ENCODE results near the gene TSEN34.
"Not testable (repeated sequence)": the region's sequence is repeated elsewhere in the genome, so short reads cannot be mapped to it uniquely, and the experiment has no call there.

TSEN34 gene

DNA sequence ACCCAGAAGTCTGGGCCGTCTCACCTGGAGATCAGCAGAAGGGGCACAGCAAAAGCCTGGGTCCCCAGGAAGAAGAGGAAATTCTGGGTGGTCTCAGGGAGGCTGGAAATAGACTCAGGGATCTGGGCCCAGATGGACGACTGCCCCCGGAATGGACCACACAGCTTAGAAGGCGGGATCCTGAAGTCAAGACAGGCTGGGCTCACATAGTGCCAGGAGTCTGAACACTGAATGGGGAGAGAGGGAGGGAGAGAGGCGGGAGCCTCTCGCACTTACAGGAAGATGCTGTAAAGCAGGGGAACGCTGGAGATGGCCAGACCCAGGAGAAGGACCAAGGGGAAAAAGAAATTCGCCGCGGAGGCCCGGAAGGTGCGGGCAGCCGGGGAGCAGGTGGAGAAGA is 30.3 kb upstream of the TSEN34 start:
- no peak for DNase-seq (ENCODE audit: low read depth in 2 of 2)

GRCh38 chr19:54162241-54162805 is 28.8 kb upstream of the TSEN34 start:
- DNase-seq (ENCODE audit: low read depth in 2 of 2), result peak; percentile 47 to 61

DNA sequence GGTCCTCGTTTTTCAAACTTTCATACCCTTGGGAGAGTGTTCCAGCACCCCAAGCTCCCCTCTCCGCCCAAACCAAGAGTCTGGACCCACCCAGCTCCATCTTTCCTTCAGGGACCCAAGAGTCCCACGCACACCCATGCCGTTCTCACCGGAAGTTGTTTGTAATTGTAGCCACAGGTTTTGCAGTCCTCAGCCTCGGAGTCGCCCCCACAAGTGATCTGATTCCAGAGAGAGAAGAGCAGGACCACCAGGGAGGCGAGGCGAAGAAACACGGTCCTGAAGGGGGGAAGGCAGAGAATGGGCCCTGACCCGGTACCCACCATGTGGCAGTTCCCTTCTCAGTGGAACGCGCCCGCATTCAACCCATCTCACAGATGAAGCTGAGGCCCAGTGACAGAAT is 28.2 kb upstream of the TSEN34 start:
- no peak for DNase-seq (ENCODE audit: low read depth in 2 of 2)

DNA sequence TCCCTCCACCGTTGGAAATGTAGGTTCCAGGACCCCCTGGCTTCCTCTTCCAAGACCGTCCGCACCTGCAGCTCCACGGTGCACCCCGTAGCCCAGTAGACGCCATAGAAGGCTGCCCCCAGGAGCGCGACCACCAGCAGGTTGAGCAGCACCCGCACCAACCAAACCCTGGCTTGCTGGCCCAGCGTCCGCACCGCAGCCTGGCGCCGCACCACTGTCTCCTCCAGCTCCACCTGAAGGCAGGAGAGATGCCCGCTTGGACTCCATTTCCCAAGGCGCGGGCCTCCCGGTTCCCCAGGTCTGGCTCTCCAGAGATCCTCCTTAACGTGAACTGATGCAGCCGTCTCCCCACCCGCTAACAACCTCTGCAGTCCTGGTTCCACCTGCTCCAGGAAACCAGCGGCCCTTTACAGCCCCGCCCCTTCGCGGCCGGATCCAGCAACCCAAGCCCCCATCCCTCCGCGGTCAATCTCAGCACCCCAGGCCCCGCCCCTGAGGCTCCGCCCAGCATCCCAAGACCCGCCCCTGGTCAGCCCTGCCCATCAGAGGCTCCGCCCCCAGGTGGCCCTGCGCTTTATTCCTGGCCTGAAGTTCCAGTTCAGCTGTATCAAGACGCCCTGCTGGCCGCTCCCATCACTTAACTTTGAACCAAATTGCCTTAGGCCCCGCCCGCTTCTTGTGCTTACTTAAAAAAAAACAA is 26.6 kb upstream of the TSEN34 start:
- DNase-seq (ENCODE audit: low read depth in 2 of 2), result peak in 1 of 2 donors; percentile 28

DNA sequence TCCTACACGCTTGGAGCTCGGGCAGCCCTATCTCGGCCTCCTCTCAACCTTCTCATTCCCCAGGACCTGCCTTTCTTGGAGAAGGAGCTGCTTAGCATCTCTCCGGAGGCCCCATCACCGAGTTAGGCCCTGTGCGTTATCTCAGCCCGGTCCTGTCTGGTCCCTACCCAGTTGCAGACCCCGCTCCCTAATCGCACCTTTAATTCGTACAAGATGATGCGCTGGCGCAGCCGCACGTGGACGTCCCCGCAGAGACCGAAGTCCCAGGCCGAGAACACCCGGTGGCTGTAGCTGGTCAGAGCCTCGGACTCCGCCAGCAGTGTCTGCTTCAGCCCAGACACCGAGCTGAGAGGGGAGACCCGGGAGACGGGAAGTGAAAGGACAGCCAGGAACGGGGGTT is 25.9 kb upstream of the TSEN34 start:
- DNase-seq (ENCODE audit: low read depth in 2 of 2), result no peak

- DNase-seq (ENCODE audit: low read depth in 2 of 2), result peak; percentile 76 to 85
Measured at GRCh38 chr19:54168174-54168917, 22.8 kb upstream of the TSEN34 start.

DNA sequence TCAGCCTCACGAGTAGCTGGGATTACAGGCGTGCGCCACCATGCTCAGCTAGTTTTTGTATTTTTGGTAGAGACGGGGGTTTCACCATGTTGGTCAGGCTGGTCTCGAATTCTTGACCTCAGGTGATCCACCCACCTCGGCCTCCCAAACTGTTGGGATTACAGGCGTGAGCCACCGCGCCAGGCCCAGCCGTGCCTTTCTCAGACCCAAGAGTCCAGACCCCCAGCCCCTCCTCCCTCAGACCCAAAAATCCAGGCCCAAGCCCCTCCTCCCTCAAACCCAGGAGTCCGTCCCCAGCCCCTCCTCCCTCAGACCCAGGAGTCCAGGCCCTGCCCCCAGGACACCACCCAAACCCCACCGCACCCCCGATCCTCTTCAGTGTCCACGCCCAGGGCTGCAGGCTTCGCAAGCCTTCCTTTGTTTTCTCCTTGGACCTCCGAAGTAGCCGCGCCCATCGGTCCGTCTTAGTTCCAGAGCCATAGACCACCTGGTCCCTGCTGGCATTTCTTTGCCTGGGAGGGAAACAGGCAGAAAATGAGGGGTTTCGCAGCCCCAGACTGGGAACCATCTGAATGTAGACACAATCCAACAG is 21.9 kb upstream of the TSEN34 start:
- no peak for DNase-seq (ENCODE audit: low read depth in 2 of 2)

- DNase-seq (ENCODE audit: low read depth in 2 of 2), result not testable (repeated sequence)
Measured at GRCh38 chr19:54171736-54172431, 19.2 kb upstream of the TSEN34 start.

DNA sequence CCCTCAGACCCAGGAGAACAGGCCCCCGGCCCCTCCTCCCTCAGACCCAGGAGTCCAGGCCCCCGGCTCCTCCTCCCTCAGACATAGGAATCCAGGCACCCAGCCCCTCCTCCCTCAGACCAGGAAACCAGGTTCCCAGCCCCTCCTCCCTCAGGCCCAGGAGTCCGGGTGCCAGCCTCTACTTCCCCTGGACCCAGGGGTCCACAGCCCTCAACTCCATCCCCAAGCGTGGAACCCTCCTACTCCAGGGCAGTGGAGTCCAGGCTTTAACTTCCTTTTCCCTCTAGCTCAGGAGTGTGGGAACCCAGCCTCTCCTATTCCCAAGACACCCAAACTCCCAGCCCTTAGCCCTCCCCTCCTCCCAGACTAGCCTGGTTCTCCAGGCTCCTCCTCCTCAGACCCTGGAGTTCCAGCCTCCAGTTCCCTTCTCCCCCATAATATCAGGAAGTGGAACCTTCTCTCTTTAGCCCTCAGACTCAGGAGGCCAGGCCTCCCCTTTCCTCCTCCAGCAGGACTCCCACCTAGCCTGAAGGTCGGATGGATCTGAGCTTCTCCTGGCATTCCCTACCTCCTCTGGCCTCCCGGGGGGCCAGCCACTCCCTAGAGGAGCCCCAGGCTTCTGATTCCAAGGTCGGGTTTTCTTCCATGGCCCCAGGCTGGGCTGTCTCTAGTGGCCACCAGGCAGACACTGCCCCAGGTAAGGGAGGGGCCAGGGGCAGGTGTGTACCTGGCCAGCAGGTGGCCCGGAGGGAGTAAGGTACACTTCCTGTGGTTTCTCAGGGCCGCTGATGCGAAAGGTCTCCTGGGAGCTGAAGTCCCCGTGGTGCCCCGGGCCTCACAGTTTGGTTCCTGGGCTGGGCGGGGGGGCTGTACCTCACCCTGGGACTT is 18.4 kb upstream of the TSEN34 start, which contains the start of gene TMC4:
Gene TMC4 (minus strand): TSS at position 690 of the 888 bp plus-strand sequence. CDS start 43 bp downstream, at position 647.
- DNase-seq (ENCODE audit: low read depth in 2 of 2), result no peak

DNA sequence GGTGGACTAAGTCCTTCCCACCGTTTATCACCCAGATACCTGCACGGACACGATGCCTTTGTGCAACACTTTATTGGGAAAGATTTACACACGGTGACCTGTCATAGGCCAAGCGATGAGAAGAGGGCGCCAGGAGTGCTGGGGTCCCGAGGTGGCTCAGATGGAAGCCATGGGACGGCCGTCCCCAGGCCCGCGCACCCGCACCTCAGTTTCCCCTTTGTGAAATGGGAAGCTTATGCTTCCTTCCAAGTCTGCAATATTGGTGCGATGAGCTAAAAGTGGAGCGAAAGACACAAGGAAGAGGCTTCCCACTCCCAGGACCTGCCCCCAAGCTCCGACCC is 17.8 kb upstream of the TSEN34 start:
- DNase-seq (ENCODE audit: low read depth in 2 of 2), result no peak

GRCh38 chr19:54173951-54174834 is 16.9 kb upstream of the TSEN34 start:
- no peak for DNase-seq (ENCODE audit: low read depth in 2 of 2)

GRCh38 chr19:54178581-54179261 is 12.4 kb upstream of the TSEN34 start:
- DNase-seq (ENCODE audit: low read depth in 2 of 2), result no peak

- DNase-seq (ENCODE audit: low read depth in 2 of 2), result no peak
Measured at GRCh38 chr19:54179262-54179852, 11.8 kb upstream of the TSEN34 start.

GRCh38 chr19:54179921-54180461 is 11.1 kb upstream of the TSEN34 start:
- no peak for DNase-seq (ENCODE audit: low read depth in 2 of 2)

DNA sequence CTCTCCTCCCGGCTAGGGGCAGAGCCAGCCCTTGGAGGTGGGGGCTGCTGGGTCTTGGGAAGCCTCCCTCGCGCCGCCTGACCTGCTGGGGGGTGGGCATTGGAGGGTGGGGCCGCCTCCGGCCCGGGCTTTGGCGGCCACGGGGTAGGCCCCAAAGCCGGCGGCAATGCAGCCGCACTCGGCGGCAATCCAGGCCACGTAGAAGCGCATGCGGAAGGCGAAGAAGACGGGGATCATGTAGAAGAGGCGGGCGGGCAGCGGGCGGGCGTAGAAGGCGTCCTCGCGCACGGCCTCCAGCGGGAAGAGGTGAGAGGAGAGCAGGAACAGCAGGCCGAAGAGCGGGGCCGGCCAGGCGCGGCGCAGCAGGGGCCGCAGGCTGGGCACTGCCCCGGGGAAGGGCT is 10.4 kb upstream of the TSEN34 start:
- no peak for DNase-seq (ENCODE audit: low read depth in 2 of 2)

DNA sequence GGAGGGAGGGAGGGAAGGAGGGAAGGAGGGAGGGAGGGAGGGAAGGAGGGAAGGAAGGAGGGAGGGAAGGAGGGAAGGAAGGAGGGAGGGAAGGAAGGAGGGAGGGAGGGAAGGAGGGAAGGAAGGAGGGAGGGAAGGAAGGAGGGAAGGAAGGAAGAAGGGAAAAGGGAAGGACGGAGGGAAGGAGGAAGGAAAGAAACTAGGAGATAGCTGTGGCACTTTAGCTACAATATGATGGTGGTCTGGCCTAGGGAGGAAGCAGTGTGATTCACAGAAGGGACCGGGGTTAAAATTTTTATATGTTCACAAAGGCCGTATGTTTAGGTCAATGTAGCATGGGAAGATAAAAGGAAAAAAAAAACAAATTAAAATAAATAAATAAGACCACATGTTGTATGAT is 9.2 kb upstream of the TSEN34 start:
- not testable (repeated sequence) for DNase-seq (ENCODE audit: low read depth in 2 of 2)

DNA sequence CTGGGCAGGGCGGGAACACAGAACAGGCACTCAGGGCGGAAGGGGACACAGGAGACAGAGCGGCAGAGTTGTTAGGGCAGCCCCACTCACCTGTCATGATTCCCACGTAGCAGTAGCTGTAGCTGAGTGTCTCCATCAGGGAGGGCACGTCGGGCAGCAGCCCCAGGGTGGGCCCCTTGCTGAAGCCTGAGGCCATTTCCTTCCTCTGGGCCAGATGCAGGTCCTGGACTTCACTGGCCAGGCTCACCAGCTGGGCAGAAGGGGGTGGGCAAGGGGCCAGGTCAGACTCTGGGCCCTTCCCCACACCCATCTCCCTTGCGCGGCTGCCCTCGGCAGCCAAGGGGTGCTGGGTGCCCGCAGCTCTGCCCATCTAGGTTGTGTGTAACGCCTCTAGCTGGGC is 7.7 kb upstream of the TSEN34 start:
- DNase-seq (ENCODE audit: low read depth in 2 of 2), result no peak

DNA sequence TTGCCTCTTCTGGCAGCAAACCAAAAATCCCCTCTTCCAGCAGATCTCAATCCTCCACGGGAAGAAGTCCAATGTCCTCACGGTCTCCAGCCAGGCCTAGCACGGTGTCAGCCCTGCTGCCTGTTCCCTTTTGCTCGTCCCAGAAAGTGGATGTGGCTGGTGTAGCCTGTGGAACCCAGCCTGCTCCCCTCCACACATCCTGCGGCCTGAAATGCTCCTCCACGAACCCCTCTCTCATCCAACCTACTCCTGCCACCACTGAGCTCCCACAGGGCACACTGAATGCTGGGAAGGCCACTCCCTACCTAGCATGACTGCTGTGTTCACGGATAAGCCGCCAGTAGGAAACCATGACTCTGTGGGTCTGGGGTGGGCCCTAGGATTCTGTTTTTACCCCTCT is 4.8 kb upstream of the TSEN34 start:
- DNase-seq (ENCODE audit: low read depth in 2 of 2), result no peak

- no peak for DNase-seq (ENCODE audit: low read depth in 2 of 2)
Measured at GRCh38 chr19:54186934-54187381, 4.2 kb upstream of the TSEN34 start.
